Lower leg skin (tissue), 4 donors: Measurements from ENCODE around the gene TMEM218. TPM values are rescaled to one million over a fixed set of nuclear protein-coding genes. Genes with fewer than 3 reads are reported as not detected.

Source experiments
- DNase-seq, 2 donors: peaks; one replicate each; pipeline ENCODE4 v3.0.0-alpha.2; 2019; ENCODE audit warnings: low spot score in 2 of 2
- H3K4me3 ChIP-seq: fragments of 200-600 bp; sonication (generic); 2 replicates; pipeline ENCODE4 v1.5.1; 2017; ENCODE audit warnings: mild to moderate bottlenecking, low read depth; ENCODE audit not compliant: poor library complexity, severe bottlenecking
- CTCF ChIP-seq, 3 donors: fragments of 450-650 bp; IDR thresholded peaks; one replicate each; pipeline ENCODE4 v1.5.1; 2016; ENCODE audit warnings: antibody characterized with exemption in 3 of 3, mild to moderate bottlenecking in 3 of 3, moderate library complexity in 2 of 3
- POLR2A ChIP-seq, 2 donors: fragments of 450-650 bp; IDR thresholded peaks; one replicate each; pipeline ENCODE4 v1.6.1; 2016 to 2017; ENCODE audit warnings: antibody characterized with exemption in 2 of 2, mild to moderate bottlenecking in 1 of 2, moderate library complexity in 1 of 2
- WGBS, 2 donors: methylation state at CpG; one replicate each; pipeline ENCODE4 v1.1.5; 2018; 5-methylcytosine and 5-hydroxymethylcytosine counted together
- intact Hi-C: fragments of 100-400 bp; cut with DNase I; formaldehyde crosslinking; loops from one replicate; pipeline ENCODE4 v1.15.0; 2023; ENCODE audit warnings: low total_unique reads
- total RNA-seq, 4 donors: library from RNA; depleted of rRNA; stranded (reverse); fragments of >200 nt; gene quantifications; one replicate each; pipeline ENCODE4 v1.1.0, GENCODE V29; 2016

Gene TMEM218
- total RNA-seq, 4 donors from 2014 or later: 8.6 to 17.1 (median 13.6) TPM

- WGBS, 2 donors: 84 to 85% methylated on average over 8 of the region's 8 CpGs
- H3K4me3 ChIP-seq: no peak overlapping the region
- TF ChIP-seq CTCF (IDR thresholded peaks at IDR 0.05) (no peak), POLR2A (IDR thresholded peaks at IDR 0.05) (no peak)
- no peak for DNase-seq
- intact Hi-C loops: no loop called here
Measured at GRCh38 chr11:125138966-125139365, 27.5 kb upstream of the TMEM218 start.

- intact Hi-C loops: no loop called here
- no peak for DNase-seq
- H3K4me3 ChIP-seq: no peak overlapping the region
- no peak for TF ChIP-seq CTCF (IDR thresholded peaks at IDR 0.05)
- no peak for TF ChIP-seq POLR2A (IDR thresholded peaks at IDR 0.05)
Measured at GRCh38 chr11:125136001-125136400, 24.6 kb upstream of the TMEM218 start.

- TF ChIP-seq POLR2A (IDR thresholded peaks at IDR 0.05) (no peak), CTCF (IDR thresholded peaks at IDR 0.05) (no peak)
- H3K4me3 ChIP-seq: no peak overlapping the region
- intact Hi-C loops: no loop called here
- WGBS, 2 donors: 74% methylated on average over 7 of the region's 7 CpGs
- DNase-seq: no peak
Measured at GRCh38 chr11:125132596-125132995, 21.2 kb upstream of the TMEM218 start.

GRCh38 chr11:125132071-125132470, 20.6 kb upstream of the TMEM218 start:
- intact Hi-C loops: no loop called here
- no peak overlapping the region for H3K4me3 ChIP-seq
- no peak for DNase-seq
- 73 to 84% methylated on average over 1 of the region's 1 CpG for WGBS, 2 donors
- TF ChIP-seq CTCF (IDR thresholded peaks at IDR 0.05): no peak
- TF ChIP-seq POLR2A (IDR thresholded peaks at IDR 0.05): no peak

GRCh38 chr11:125129316-125129993, 18.0 kb upstream of the TMEM218 start:
- WGBS, 2 donors: 82 to 83% methylated on average over 22 of the region's 22 CpGs
- no peak overlapping the region for H3K4me3 ChIP-seq
- no peak for DNase-seq
- intact Hi-C loops: no loop called here
- TF ChIP-seq CTCF (IDR thresholded peaks at IDR 0.05): no peak

GRCh38 chr11:125128450-125128849, 17.0 kb upstream of the TMEM218 start:
- 66 to 71% methylated on average over 4 of the region's 4 CpGs for WGBS, 2 donors
- intact Hi-C loops: no loop called here
- DNase-seq: no peak
- TF ChIP-seq POLR2A (IDR thresholded peaks at IDR 0.05) (no peak), CTCF (IDR thresholded peaks at IDR 0.05) (no peak)
- H3K4me3 ChIP-seq: no peak overlapping the region
